GM19239 (cell line): ENCODE results near the gene ZNF683.
"Not testable (repeated sequence)": the region's sequence is repeated elsewhere in the genome, so short reads cannot be mapped to it uniquely, and the experiment has no call there.

Experiments used
- DNase-seq: peaks from one replicate; pipeline ENCODE4 v3.0.0; 2011; ENCODE audit warnings: low spot score; ENCODE audit not compliant: insufficient read length
- FAIRE-seq: peaks from 2 replicates; lab custom pipeline; 2011; peaks lifted over from hg19 to GRCh38; lab: Jason Lieb, UNC

ZNF683 gene

DNA sequence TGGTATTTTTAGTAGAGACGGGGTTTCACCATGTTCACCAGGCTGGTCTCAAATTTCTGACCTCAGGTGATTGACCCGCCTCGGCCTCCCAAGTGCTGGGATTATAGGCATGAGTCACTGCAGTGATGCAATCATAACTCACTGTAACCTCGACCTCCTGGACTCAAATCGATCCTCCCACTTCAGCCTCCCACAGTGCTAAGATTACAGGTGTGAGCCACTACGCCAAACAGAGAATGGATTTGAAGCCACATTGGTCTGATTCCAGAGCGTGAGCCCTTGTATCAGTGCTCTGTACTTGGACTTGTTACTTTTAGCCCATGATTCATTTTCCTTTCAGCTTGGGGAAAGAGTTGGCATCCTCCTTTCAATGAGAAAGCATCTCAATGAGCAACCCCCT is 14.9 kb upstream of the ZNF683 start:
- FAIRE-seq (no peak), DNase-seq (no peak)

DNA sequence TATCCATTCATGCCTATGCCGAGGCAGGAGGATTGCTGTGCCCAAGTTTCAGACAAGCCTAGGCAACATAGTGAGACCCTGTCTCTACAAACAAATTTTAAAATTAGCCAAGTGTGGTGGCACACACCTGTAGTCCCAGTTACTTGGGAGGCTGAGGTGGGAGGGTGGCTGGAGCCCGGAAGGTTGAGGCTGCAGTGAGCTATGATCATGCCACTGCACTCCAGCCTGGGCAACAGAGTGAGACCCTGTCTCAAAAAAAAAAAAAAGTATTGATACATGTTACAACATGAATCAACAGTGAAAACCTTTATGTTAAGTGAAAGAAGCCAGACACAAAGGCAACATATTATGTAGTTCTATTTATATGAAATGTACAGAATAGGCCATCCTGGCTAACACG is 12.5 kb upstream of the ZNF683 start:
- not testable (repeated sequence) for FAIRE-seq, DNase-seq

DNA sequence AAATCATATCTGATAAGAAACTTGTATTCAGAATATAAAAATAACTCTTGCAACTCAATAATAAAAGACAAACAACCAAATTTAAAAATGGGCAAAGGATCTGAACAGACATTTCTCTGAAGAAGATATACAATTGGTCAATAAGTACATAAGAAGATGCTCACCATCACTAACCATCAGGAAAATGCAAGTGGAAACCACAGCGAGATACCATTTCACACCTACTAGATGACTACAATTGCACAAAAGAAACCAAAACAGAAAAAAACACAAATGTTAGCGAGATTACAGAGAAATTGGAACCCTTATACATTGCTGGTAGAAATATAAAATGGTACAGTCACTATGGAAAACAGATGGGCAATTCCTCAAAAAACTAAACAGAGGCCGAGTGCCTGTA is 11.5 kb upstream of the ZNF683 start:
- no peak for FAIRE-seq
- DNase-seq: no peak

DNA sequence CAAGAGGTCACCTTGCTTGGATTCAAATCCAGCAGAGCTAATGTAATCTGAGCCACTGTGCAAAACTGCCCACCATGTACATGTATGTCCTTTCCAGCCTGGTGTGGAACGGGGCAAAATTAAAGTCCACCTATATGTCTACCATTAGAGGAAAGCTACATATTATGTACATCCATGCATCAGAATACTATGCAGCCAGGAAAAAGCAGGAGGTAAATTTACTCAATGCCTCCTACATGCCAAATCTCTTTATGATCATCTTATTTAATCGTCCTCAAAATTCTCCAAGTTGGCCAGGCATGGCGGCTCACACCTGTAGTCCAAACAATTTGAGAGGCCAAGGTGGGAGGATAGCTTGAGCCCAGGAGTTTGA is 6.3 kb upstream of the ZNF683 start:
- DNase-seq (no peak), FAIRE-seq (no peak)

DNA sequence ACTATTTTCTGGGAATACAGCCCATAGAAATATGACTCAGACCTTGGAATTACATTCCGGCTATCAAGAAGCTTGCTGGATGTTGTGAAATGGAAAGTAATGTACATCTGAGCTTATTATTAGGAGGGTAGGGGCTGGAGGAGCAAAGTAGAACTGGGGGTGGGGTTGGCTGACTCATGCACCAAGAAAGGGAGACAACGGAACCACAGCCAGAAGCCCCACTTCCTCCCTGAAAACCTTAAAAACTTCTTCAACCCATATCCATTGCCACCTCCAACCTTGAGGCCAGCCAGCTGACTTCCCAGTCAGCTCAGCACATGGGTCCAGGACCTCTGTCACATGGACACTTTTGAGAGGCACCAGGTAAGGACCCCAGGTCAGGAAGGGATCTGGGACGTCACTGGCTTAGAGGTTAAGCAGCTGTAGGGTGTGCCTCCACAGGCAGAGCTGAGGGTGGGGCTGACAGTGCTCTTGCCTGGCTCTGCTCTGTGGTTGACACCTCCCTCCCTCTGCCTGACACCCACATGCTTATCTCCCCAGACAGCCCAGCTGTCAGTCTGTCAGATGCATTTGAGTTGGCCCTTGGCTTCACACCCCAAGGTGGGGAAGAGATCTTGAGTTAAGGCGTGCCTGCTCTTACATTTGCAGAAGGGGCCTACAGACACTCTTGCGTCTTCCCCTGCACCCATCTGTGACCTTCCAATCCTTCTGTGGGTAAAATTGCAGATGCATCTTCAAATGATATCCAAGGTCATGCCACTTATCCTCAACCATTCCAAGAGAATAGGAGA is 5.7 kb upstream of the ZNF683 start:
- FAIRE-seq: peak; percentile 83
- DNase-seq: peak; percentile 60

DNA sequence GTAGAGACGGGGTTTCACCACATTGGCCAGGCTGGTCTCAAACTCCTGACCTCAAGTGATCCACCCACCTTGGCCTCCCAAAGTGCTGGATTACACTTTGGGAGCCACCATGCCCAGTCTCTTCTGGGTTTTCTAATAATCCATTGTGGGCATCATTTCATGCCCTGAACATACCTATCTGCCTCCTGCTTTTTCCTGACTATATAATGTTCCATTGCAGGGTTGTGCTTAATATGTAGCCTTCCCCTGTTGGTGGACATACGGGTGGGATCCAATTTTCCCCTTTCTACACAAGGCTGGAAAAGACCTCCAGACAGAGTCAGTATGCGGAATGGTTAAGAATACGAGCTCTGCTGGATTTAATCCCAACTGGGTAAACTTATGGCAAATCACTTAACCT is 3.5 kb upstream of the ZNF683 start:
- DNase-seq (no peak), FAIRE-seq (no peak)

DNA sequence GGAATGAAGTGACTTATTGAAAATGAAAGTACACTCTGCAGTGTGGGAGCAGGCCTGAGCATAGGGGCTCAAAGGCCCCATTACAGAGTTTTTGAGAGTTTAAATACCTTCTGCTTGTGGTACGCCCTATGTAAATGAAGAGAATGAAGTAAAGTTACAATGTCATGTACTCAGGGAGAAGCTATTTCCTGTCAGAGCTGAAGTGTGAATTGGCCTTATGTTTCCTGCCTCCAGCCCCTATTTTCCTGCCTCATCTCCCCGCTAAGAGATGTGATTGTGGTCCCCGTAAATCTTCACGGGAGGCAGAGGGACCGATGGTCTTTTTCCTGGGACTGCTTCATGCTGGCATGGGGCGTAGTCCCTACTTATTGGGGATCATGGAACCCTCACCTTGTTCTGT is 2.5 kb upstream of the ZNF683 start:
- FAIRE-seq (no peak), DNase-seq (no peak)

DNA sequence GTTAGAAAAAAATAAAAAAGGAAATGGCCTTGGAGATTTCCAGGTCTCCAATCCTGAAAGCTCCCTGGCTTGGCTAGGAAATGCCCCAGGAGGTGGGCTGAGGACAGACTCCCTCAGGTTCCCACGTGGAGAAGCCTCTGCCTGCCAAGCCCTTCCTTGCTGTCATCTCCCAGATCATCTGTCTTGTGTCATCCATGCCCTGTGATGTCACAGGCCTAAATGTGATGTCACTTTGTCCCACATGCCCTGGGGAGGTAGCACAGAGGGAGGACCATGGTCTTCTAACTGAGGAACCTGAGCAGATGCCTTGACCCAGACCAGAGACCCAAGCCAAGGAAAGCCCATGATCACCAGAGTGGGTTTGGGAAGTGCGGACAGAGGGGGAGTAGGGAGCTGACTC is 1.8 kb upstream of the ZNF683 start:
- not testable (repeated sequence) for FAIRE-seq

DNA sequence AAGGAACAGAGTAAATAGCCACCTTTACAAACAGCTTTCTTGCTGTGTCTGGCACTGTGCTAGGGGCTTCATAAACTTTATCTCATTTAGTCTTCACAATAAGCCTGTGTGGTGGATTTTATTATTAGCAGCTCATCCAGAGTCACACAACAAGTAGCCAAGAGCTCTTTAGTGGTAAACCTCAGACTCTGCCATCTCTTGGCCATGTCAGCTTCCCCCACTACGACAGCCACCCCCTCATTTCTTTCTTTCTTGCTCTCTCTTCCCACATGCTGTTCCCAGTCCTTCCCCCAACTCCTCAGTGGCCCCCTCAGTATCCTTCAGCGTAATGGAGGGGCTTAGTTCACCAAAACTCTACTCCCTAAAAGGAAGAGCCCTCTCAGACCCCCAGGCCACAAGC is 1.2 kb upstream of the ZNF683 start:
- no peak for FAIRE-seq
- DNase-seq: no peak

More for the DNA sequence above, 1.8 kb upstream of the ZNF683 start:
- not testable (repeated sequence) for DNase-seq

DNA sequence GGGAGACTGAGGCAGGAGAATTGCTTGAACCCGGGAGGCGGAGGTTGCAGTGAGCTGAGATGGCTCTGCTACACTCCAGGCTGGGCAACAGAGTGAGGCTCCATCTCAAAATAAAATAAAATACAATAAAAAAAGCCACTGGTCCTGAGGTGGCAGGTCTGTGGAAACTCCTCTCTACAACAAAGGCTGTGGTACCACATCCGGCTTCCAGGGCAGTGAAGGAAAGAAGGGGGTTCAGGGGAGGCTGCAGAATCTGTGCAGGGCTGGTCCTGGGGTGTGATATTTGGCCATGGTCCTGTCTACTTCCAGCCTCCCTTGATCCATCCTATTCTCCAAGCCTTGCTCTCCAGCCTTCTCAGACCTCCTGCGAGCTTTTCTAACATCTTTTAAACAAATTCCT is 731 bp upstream of the ZNF683 start:
- FAIRE-seq: no peak
- no peak for DNase-seq

DNA sequence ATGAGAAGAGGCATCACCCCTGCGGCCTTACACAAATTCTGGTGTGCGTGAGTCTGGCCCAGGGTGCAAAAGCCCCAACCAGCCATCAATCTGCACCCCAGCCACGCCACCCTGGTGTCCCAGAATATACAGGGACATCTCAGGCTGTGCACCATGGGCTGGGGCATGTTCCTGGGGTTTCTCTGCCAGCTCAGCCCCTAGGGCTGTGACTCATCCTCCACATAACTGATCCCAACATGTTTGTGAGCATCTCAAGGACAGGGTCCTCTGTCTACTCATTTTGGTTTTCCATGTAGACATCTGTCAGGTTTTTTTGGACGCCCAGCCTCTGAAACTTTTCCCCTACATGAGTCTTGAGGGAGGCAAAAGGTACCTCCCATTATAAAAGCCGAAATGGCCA is 511 bp downstream of the ZNF683 start:
- FAIRE-seq: no peak
- no peak for DNase-seq

DNA sequence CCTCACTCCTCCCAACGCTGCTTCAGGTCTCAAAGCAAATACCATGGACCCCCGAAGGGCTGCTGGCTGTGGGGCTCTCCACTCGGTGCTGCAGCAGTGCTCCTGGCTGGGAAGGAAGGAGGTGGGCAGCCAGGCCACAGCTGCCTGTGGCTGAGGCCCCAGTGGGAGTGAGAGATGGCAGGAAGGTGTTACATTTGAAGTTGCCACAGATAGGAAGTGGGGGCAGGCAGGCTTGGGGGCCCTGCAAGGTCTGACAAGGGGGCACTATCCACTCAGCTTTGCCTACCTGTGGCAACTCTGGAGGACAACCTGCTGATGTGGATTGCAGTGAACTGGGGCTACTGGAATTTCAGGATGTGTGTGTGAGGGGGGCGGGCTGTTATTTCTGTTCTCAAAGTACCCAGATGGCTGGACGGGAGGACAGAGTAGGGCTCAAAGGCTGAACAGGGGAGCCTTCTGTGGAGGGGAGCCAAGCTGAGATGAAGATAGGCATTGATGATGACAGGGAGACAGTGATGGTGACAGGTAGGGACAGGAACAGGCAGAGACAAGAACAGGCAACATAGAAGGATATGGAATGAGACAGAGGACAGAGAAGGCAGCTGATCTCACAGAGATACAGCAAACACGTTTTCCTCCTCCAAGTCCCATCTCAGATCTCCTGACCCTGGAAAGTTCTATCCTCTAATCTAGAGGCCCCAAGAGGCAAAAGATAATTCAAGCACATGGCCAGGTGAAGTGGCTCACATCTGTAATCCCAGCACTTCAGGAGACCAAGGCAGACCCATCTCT is 1.8 kb downstream of the ZNF683 start:
- FAIRE-seq: no peak

DNA sequence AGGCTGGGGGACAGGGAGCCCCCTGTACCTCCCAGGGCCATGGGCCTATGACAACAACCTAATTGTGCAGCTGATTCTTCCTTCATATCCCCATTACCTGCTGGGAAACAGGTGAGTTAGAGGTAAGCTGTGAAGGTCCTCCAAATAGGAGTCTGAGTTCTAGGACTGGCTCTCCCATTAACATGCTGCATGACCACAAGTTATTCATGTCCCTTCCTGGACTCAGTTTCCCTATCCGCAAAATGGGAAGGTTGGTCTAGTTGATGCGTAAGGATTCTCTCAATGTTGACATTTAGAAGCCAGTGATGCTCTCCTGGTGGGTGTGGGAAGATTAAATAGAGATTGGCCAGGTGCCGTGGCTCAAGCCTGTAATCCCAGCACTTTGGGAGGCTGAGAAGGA is 4.1 kb downstream of the ZNF683 start:
- no peak for FAIRE-seq
- no peak for DNase-seq

More for the DNA sequence above, 1.8 kb downstream of the ZNF683 start:
- no peak for DNase-seq

DNA sequence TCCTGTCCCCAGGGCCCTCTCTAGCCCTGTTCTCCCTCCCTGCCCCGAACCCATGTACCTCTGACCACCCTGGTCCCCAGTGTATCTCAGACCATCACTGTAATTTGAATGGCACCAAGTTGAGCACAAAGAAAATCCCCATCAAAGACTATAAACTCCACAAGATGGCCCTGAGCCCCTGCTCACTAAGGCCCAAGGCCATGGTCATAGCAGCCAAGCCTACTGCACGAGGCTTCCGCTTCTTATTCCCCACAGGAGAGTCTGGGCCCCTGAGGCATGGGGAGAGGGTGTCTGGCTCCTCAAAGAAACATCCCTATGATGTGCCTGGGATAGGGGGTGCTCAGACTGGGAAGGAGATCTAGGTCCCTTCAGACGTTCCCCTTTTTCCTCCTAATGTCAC is 4.5 kb downstream of the ZNF683 start:
- DNase-seq (no peak), FAIRE-seq (no peak)

DNA sequence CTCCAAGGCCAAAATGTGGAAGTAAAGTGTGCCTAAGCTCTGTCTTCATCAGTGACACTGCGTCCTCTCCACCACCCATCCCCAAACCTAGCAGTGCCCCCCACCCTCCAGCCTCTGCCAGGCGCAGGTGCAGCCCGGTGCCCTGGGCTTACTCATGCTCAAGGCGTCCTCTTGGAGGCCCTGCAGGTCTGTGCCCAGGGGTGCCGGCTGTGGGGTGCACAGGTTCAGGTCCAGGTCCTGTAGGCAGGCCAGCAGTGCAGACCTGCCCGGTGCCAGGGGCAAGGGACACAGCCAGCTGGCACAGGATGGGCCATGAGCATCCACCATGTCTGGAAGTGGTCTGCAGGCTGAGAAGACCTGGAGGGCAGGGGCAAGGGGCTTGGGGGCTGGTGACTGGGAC is 5.1 kb downstream of the ZNF683 start:
- FAIRE-seq (no peak), DNase-seq (no peak)

DNA sequence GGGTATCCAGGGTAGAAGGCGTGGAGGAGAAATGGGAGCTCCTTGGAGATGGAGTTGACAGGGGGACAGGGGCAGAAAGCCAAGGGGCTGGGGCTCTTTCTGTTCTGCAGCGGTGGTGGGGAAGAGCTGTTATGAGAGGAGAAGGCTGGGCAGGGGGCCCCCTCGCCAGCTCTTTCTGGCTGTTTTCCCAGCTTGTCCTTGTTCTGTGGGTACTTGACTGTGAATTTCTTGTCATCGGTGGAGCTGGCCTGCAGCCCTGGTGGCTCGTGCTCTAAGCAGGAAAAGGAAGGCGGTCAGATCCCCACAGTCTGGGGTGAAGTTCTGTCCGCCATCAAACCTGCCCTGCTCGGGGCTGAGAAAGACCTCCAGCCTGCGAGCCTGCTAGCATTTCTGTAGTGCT is 7.6 kb downstream of the ZNF683 start:
- DNase-seq (no peak), FAIRE-seq (no peak)

DNA sequence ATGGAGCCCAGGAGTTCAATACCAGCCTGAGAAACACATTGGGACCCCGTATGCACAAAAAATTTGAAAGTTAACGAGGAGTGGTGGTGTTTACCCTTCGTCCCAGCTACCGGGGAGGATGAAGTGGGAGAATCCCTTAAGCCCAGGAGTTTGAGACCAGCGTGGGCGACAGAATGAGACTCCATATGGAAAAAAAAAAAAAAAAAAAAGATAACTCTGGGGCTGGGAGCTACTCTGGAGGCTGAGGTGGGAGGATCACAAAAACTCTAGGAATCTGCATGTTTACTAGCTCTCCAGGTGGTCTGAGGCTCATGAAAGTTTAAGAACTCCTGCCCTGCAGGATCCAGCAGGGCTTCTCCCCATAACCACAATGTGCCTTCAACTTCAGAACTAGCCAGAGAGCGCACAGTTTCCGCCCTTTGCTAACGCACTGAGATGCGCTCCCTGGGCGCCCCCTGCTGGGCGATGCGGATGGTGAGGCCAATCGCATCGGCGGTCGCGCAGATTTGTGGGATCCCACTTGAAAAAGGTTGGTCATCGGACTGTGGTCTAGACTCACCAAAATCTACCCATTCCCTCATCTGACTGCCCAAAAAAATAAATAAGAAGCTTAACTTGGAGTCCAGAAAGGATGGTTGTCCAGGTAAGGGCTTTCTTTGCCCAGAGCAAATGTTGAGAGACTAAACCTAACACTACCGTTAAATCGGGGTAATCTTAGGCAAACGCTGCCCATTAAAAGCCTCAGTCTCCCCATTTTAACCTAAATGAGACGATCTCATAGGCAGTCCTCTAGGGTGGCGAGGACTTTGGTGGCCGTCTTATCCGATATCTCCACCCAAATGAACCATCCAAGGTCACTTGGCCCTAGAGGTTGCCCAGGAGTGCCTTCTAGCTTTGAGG is 8.8 kb downstream of the ZNF683 start:
- DNase-seq (peak; percentile 86), FAIRE-seq (peak; percentile 96)

DNA sequence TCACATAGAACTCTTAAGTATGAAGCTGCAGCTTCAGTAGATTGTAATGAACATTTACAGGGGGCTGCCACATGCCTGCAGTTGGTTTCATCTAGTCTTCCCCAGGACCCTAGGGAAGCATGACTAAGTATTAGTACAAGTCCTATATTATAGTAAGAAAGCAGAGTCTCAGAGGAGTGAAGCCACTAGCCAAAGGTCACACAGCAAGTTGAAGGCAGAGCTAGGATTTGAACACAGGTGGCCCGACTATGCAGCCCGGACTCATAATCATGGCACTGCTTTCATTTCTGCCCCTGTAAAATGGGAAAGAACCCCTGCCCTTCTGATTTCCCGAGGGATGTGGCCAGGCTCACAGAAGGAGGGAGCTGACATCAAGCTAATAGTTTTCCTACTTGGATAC is 10.2 kb downstream of the ZNF683 start:
- DNase-seq (no peak), FAIRE-seq (no peak)

DNA sequence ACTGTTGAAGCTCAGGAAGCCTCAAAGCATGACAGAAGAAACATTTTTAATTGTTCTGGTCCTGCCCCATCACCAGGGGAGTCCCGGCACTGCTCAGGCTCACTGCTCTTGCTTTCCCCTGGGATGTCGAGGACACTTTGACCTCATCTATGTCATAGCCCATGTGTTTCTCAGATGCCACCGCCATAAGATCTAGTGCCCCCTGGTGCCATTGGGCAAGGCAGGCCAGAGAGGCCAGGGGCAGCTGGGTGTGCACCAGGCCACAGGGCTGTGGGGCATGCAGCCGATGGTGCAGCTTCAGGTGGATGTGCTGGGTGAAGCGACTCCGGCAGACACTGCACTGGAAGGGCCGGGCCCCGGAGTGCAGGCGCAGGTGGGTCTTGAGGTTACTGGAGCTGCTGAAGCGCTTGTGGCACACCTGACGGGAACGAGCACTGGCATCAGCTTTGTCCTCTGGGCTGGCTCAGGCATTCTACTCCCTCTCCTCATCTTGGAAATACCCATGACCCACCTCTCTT is 10.9 kb downstream of the ZNF683 start:
- FAIRE-seq: no peak
- no peak for DNase-seq

DNA sequence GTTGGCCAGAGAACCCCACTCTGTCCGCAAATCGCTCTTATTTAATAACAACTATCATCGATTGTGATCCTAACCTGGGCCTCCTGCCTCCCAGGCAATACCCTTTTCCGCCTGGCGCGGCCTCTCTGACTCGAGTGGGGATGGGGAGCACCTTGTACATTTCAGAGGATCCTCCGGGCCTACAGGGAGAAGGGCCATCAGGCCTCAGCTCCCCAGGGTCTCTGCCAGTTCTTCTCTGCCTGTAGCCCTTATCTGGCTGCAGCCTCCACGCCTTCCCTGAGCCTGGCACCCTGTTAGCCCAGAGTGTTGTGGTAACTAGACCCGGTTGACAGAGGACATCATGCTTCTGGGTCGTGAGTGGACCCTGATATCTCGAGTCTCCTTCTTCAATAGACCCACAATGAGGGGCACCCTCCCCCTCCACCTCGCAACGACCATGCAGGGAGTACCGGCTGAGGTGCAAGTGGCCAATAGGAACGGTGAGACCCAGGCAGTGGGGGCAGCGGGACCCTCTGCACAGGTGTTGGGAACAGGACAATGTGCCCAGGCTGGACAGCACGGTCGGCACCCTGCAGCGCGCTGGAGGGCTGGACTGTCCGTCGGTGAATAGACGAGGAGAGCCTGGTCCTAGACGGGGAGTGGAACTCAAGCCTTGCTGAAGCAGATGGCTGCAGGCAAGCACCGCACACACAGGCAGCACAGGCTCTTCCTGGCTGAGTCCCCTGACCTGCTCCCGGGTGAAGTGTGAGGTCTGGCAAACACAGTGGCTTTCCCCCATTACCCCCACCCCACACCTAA is 11.5 kb downstream of the ZNF683 start:
- FAIRE-seq: no peak
- DNase-seq: no peak
